Fibroblast of skin of scalp (primary cell): ENCODE measurements around the gene SLC35F5.
"Not testable (repeated sequence)": the region's sequence is repeated elsewhere in the genome, so short reads cannot be mapped to it uniquely, and the experiment has no call there.

Source experiments
- DNase-seq: peaks from one replicate; pipeline ENCODE4 v3.0.0-alpha.2; 2013

Gene SLC35F5

DNA sequence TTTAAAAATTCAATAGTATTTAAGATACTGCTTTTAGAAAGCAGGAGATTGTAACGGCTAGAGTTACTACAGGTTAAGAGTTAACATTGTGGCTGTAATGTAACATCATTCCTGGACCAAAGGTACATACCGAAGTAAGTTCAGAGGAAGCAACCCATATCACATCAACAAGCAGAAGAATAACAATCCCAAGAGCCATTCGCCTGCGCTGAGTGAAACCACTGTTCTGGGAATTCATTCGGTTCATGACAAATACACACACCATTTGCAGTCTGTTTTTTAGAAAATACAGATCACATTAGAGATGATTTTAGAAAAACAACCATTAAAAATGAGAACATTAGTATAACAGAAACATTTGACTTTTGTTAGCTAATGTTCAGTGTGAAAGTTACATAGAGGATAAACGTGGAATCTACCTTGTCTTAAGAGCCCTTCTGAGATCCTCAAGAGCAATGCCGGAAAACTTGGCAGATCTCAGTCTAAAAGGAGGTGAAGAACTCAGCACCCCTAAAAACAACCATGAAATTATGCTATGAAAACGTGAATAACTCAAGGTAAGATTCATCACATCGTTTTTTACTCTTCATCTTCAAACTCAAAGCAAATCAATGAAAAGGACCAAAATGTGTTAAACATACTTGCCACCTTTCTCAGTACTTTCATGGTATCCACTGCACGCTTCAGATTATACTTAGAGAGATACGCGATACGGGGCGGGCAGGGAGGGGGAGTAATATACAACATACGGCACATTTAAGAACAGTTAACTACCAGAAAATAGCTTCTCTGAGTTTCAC, 1.2 kb downstream of the SLC35F5 start:
- DNase-seq = no peak

DNA sequence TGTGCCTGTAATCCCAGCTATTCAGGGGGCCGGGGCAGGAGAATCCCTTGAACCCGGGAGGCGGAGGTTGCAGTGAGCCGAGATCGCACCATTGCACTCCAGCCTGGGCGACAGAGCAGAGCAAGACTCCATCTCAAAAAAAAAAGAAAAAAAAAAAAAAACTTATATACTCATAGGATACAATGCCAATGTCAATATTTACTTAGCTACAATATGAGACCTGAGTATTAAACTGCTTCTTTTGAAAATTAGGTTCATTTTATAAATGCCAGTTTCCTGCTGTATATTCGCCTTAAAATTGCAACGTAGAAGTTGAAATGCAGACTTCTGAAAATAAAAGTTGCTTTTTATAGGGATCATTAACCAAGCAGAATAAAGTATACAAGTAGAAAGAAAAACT, 2.3 kb downstream of the SLC35F5 start:
- no peak for DNase-seq

GRCh38 chr2:113750385-113750784, 6.1 kb downstream of the SLC35F5 start:
- DNase-seq = no peak

GRCh38 chr2:113741091-113741490, 15.4 kb downstream of the SLC35F5 start:
- no peak for DNase-seq

GRCh38 chr2:113739849-113740248, 16.6 kb downstream of the SLC35F5 start:
- DNase-seq = no peak

GRCh38 chr2:113734185-113734584, 22.3 kb downstream of the SLC35F5 start:
- no peak for DNase-seq

GRCh38 chr2:113724010-113724409, 32.4 kb downstream of the SLC35F5 start:
- DNase-seq = no peak

GRCh38 chr2:113723411-113723810, 33.0 kb downstream of the SLC35F5 start:
- DNase-seq = no peak

DNA sequence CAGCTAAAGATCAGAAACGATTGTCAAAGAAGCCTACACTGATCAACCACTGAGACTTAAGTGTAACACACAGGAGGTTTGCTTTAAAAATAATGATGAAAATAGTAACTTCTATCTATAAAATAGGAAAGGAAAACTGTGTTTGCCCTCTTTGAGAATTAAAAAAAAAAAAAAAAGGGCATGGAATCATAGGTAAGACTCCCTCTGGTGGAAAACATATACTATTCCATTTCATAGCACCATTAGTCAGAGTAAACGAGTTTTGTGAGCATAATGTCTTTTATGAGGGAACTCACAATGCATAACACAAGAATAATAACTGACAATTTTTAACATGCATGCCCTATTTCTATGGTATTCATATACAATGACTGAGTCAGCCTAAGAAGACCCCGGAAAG, 36.3 kb downstream of the SLC35F5 start:
- peak; percentile 9 for DNase-seq

GRCh38 chr2:113716291-113716690, 40.2 kb downstream of the SLC35F5 start:
- peak; percentile 12 for DNase-seq

DNA sequence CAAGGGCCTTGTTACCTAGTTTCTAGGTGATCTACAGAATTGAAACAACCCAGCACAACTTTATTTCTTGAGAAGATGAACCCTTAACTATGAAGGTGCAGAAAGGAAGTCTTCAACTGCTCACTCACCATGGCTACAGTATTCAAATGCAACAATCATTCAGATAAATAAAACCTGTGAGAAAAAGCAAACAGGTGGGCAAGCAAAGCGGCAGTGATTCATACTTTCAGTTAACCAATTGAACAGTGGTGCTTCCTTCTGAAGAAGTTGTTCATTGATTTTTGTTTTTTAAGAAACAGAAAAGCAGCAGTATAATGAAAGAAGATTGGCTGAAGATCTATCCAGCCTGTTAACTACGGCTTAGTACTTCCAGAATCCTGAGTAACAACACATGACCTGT, 43.5 kb downstream of the SLC35F5 start:
- DNase-seq = no peak

DNA sequence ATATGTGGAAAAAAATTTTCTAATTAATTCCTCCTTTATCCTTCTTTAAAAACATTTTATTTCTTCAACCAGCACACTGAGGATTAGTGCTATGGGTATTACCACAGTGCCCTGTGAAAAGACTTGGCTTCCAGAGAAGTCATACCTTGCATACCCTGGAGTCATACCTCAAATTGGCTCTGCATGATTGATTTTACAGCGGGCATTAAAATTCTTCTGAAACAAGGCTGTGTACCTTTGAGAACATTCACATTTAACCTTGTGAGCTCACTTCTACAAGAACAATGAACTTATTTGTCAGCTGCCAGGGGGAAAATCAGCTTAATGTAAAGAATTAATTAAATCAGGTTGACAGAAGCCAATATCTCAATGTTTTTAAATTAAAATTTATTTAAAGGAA, 44.6 kb downstream of the SLC35F5 start:
- no peak for DNase-seq

DNA sequence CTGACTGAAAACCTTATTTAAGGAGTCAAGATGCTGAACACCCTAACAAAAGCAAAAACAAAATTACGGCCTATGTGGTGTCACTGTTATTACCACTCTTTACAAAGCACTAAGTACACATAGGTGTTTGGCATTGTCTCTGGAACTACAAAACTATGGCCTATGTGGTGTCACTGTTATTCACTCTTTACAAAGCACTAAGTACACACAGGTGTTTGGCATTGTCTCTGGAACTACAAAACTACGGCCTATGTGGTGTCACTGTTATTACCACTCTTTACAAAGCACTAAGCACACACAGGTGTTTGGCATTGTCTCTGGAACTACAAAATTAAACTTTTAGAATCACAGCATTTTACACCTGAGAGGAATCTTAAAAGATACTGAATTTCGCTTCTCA, 47.4 kb downstream of the SLC35F5 start:
- no peak for DNase-seq

- no peak for DNase-seq
Measured at GRCh38 chr2:113707106-113707505, 49.3 kb downstream of the SLC35F5 start.

- DNase-seq = no peak
Measured at GRCh38 chr2:113705982-113706523, 50.4 kb downstream of the SLC35F5 start.

GRCh38 chr2:113704300-113704993, 52.0 kb downstream of the SLC35F5 start:
- DNase-seq = not testable (repeated sequence)

- DNase-seq = no peak
Measured at GRCh38 chr2:113703386-113704299, 52.8 kb downstream of the SLC35F5 start.

DNA sequence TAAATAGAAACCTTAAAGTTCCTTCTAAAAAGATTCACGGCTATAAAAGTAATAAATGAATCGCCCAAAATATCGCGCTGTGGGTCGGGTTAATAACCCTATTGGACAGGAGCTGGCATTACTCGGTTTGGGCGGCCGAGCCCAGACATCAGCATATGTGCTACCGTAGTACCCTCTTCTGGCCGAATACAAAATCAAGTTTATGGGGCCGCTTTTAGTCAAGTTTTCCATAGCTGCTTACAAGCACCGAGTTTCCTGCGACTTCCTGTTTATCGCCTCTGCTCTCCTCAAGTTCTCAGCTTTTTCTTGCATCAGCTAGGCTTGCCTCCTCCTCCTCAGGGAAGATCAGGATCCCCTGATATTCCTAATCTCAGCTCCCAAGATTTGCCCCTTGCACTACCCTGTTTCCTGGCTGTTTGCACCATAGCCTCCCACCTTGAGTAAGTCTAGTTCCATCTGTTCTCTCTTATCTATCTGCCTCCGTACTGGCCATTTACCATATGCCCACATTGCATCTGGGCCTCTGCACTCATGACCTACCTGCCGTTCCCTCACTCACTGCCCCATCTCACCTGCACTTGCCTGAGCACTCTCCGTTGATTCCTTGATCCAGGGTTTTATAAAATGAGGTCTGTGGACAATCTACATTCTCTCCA, 56.1 kb downstream of the SLC35F5 start:
- peak; percentile 2 for DNase-seq

DNA sequence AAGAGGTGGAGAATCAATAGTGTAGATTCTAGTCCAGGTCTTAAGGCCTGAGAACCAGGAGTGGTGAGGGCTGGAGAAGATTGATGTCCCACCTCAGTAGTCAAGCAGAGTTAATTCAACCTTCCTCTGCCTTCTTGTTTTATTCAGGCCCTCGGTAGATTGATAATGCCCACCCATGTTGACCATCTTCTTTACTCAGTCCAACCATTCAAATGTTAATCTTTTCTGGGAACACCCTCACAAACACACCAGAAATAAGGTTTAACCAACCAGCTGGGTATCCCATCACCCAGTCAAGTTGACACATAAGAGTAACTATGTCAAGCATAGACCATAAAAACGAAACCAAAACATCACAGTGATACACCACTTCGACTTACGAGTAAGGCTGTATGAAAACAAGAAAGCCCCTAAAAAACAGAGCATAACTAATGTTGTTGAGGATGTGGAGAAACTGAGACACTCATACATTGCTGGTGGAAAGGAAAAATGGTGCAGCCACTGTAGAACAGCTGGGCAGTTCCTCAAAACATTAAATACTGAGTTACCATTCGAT, 57.5 kb downstream of the SLC35F5 start:
- DNase-seq = no peak

GRCh38 chr2:113698251-113698650, 58.2 kb downstream of the SLC35F5 start:
- not testable (repeated sequence) for DNase-seq

GRCh38 chr2:113697516-113697915, 58.9 kb downstream of the SLC35F5 start:
- no peak for DNase-seq

GRCh38 chr2:113694438-113694837, 62.0 kb downstream of the SLC35F5 start:
- no peak for DNase-seq
